OCI-LY1 (cell line): ENCODE results near the gene IRF8.
A peak's percentile ranks its signal among the peaks of the same experiment; 100 is the strongest.

Experiments
- H2AFZ ChIP-seq: fragments of 200-600 bp; sonication (generic), shearing (Covaris generic); 2 replicates; pipeline ENCODE4 v1.6.0; 2014; ENCODE audit warnings: antibody characterized with exemption, mild to moderate bottlenecking, low read length
- H3F3A ChIP-seq: fragments of 200-600 bp; sonication (generic), shearing (Covaris generic); 2 replicates; pipeline ENCODE4 v1.6.0; 2014; ENCODE audit warnings: mild to moderate bottlenecking, antibody characterized with exemption, low read length, moderate library complexity; ENCODE audit not compliant: insufficient read depth
- H3K27ac ChIP-seq: fragments of 200-600 bp; sonication (generic); 2 replicates; pipeline ENCODE4 v1.5.1; 2014; ENCODE audit warnings: low read length, mixed run types, mild to moderate bottlenecking, low read depth; ENCODE audit not compliant: poor library complexity, severe bottlenecking
- H3K27me3 ChIP-seq: fragments of 200-600 bp; sonication (generic); 2 replicates; pipeline ENCODE4 v1.6.0; 2014; ENCODE audit warnings: antibody characterized with exemption, mild to moderate bottlenecking, low read length, moderate library complexity; ENCODE audit not compliant: insufficient read depth
- H3K36me3 ChIP-seq: fragments of 200-600 bp; sonication (generic); 2 replicates; pipeline ENCODE4 v1.6.1; 2014; ENCODE audit warnings: mild to moderate bottlenecking, antibody characterized with exemption, low read length, moderate library complexity, mixed read lengths; ENCODE audit not compliant: insufficient read depth
- H3K4me1 ChIP-seq: fragments of 200-600 bp; sonication (generic); 2 replicates; pipeline ENCODE4 v1.5.1; 2014; ENCODE audit warnings: mild to moderate bottlenecking, low read length, moderate library complexity; ENCODE audit not compliant: insufficient read depth, severe bottlenecking
- H3K4me2 ChIP-seq: fragments of 200-600 bp; sonication (generic), shearing (Covaris generic); 2 replicates; pipeline ENCODE4 v1.6.1; 2014; ENCODE audit warnings: low read length
- H3K4me3 ChIP-seq: fragments of 200-600 bp; sonication (generic); 2 replicates; pipeline ENCODE4 v1.5.1; 2014; ENCODE audit warnings: low read length, low read depth, mild to moderate bottlenecking, mixed read lengths; ENCODE audit not compliant: poor library complexity, severe bottlenecking
- H3K79me2 ChIP-seq: fragments of 200-600 bp; shearing (Covaris generic); 2 replicates; pipeline ENCODE4 v1.6.1; 2016; ENCODE audit warnings: mixed run types, low read length, mixed read lengths; ENCODE audit not compliant: insufficient read depth
- H3K9ac ChIP-seq: fragments of 200-600 bp; sonication (generic), shearing (Covaris generic); 2 replicates; pipeline ENCODE4 v1.6.1; 2014; ENCODE audit warnings: mild to moderate bottlenecking, low read length, mixed read lengths
- H3K9me2 ChIP-seq: fragments of 200-600 bp; sonication (generic), shearing (Covaris generic); 2 replicates; pipeline ENCODE4 v1.6.1; 2014; ENCODE audit warnings: low read depth, mild to moderate bottlenecking, low read length, mixed read lengths
- H3K9me3 ChIP-seq: fragments of 200-600 bp; shearing (Covaris generic); 2 replicates; pipeline ENCODE4 v1.6.1; 2014; ENCODE audit warnings: low read length, mixed read lengths
- H4K20me1 ChIP-seq: fragments of 200-600 bp; sonication (generic), shearing (Covaris generic); 2 replicates; pipeline ENCODE4 v1.6.0; 2016; ENCODE audit warnings: mild to moderate bottlenecking, low read length; ENCODE audit not compliant: insufficient read depth
- EZH2 ChIP-seq: fragments of 200-600 bp; sonication (generic), shearing (Covaris generic); IDR thresholded peaks from 2 replicates; pipeline ENCODE4 v1.8.0; 2017; ENCODE audit warnings: borderline replicate concordance, mixed run types, mild to moderate bottlenecking, antibody characterized with exemption, low read length, moderate library complexity, mixed read lengths
- TF ChIP-seq, protein P1 (sequence below): fragments of 200-600 bp; sonication (generic), shearing (Covaris generic); IDR thresholded peaks from 2 replicates; pipeline ENCODE4 v1.5.1; 2017; ENCODE audit warnings: mild to moderate bottlenecking, antibody characterized with exemption, low read length, moderate library complexity, mixed read lengths

Gene IRF8

DNA sequence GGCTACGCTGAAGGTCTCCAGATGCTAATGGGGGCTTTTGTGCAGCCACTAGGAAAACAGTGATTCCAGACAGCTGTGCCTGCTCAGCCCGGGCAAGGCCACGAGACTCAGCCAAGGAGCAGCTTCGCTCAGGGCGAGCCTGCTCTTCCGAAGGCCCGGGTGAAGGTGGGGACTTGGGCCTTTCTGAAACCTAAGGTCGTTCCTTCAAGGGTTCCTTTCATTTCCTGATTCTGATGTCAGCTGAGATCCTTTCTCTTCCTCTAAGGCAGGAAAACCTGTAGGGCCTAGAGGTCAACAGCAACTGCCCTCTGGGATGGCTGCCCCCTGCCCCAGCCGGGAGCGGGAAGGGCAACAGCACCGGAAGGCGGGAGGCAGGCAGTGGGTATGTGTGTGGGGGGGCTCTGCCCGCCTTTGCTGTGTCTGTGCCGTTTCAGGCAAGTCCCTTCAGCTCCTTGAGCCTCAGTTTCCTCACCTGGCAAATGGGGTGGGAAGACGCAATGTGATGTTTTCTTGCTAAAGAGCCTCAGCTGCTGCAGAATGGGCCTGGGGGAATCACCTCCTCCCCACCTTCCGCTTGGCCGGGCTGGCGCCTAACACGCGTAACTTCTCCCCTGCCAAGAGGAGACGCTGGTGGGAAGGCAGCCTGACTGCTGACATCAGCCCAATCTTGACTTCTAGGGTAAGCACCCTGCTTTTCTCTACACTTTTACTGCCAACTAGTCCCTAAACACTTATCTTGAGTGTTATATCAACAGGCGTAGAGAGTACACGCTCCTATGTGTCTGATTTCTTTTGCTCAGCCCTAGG lies 32.8 kb downstream of the IRF8 start:
- no peaks in the 10 kb centered on the region for H4K20me1 ChIP-seq
- H3K4me1 ChIP-seq = peaks cover 32% of the 10 kb centered on the region
- no peak overlapping the region for H3K9ac ChIP-seq
- H3K4me2 ChIP-seq = no peak overlapping the region
- H3K9me3 ChIP-seq = no peaks in the 10 kb centered on the region
- TF ChIP-seq, protein P1, sequence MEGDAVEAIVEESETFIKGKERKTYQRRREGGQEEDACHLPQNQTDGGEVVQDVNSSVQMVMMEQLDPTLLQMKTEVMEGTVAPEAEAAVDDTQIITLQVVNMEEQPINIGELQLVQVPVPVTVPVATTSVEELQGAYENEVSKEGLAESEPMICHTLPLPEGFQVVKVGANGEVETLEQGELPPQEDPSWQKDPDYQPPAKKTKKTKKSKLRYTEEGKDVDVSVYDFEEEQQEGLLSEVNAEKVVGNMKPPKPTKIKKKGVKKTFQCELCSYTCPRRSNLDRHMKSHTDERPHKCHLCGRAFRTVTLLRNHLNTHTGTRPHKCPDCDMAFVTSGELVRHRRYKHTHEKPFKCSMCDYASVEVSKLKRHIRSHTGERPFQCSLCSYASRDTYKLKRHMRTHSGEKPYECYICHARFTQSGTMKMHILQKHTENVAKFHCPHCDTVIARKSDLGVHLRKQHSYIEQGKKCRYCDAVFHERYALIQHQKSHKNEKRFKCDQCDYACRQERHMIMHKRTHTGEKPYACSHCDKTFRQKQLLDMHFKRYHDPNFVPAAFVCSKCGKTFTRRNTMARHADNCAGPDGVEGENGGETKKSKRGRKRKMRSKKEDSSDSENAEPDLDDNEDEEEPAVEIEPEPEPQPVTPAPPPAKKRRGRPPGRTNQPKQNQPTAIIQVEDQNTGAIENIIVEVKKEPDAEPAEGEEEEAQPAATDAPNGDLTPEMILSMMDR = no peak
- TF ChIP-seq EZH2 = no peak
- H3K27ac ChIP-seq = no peak overlapping the region
- H3F3A ChIP-seq = no peaks in the 10 kb centered on the region
- H3K4me3 ChIP-seq = no peak overlapping the region
- H2AFZ ChIP-seq = no peak overlapping the region
- H3K36me3 ChIP-seq = no peaks in the 10 kb centered on the region
- H3K79me2 ChIP-seq = no peaks in the 10 kb centered on the region
- H3K27me3 ChIP-seq = 0 out of 2 replicates have a peak, but pooled peaks cover 8% of the 10 kb centered on the region
- H3K9me2 ChIP-seq = no peaks in the 10 kb centered on the region

DNA sequence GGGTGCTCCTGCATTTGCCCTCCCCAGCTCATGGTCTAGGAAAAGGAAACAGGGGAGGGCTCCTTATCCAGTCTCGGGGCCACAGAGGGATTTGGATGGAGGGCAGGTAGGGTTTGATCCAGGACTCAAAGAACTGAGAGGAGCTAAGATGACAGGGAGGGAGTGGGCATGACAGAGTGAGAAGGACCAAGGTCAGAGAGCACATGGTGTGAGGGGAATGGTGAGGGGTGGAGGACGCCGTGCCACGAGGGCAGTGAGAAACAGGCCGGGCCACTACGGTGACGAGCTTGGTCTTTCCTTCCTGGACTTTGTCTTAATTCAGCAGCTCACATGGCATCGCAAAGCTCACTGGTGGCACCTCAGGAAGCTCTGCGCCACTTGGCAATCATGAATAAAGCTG lies 35.2 kb downstream of the IRF8 start:
- no peak overlapping the region for H3K27ac ChIP-seq
- H3K4me2 ChIP-seq = no peak overlapping the region
- H3K4me1 ChIP-seq = peaks cover 17% of the 10 kb centered on the region
- no peak for TF ChIP-seq EZH2
- TF ChIP-seq, protein P1 = no peak
- no peak overlapping the region for H3K4me3 ChIP-seq
- H3K9me3 ChIP-seq = no peaks in the 10 kb centered on the region
- peaks cover 8% of the 10 kb centered on the region; the same call in 1 of the 2 replicates for H3K27me3 ChIP-seq
- no peak overlapping the region for H3K9ac ChIP-seq
- no peak overlapping the region for H2AFZ ChIP-seq
- no peaks in the 10 kb centered on the region for H3F3A ChIP-seq
- no peaks in the 10 kb centered on the region for H3K36me3 ChIP-seq
- H4K20me1 ChIP-seq = no peaks in the 10 kb centered on the region
- H3K9me2 ChIP-seq = no peaks in the 10 kb centered on the region
- H3K79me2 ChIP-seq = no peaks in the 10 kb centered on the region

DNA sequence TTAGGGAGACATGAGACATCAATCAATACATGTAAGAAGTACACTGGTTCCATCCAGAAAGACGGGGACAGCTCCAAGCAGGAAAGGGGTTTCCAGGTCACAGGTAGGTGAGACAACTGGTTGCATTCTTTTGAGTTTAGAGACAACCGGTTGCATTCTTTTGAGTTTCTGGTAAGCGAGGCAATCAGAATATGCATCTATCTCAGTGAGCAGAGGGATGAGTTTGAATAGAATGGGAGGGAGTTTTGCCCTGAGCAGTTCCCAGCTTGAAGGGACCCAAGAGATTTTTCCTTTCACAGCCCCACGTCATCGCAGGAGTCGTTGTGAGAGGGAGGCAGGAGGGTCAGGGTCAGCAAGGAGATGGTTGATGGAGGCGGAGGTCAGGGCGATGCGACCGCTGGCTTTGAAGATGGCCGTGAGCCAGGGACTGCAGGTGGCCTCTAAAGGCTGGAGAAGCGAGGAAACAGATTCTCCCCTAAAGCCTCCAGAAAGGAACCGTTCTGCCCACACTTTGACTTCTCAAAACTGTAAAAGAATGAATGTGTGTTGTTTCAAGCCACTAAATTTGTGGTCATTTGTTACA lies 36.5 kb downstream of the IRF8 start:
- no peaks in the 10 kb centered on the region for H3K36me3 ChIP-seq
- H3K27ac ChIP-seq = no peak overlapping the region
- TF ChIP-seq EZH2 = no peak
- TF ChIP-seq, protein P1 = no peak
- peak overlapping the region; percentile 35; the same call in 1 of the 2 replicates for H3K4me2 ChIP-seq
- H3K4me3 ChIP-seq = peak overlapping the region; percentile 0
- H3K9me2 ChIP-seq = no peaks in the 10 kb centered on the region
- no peaks in the 10 kb centered on the region for H3K79me2 ChIP-seq
- no peaks in the 10 kb centered on the region for H4K20me1 ChIP-seq
- peaks cover 8% of the 10 kb centered on the region; the same call in 1 of the 2 replicates for H3K27me3 ChIP-seq
- H2AFZ ChIP-seq = no peak overlapping the region
- H3K9me3 ChIP-seq = no peaks in the 10 kb centered on the region
- no peak overlapping the region; the same call in 1 of the 2 replicates for H3K9ac ChIP-seq
- peaks cover 17% of the 10 kb centered on the region for H3K4me1 ChIP-seq
- H3F3A ChIP-seq = no peaks in the 10 kb centered on the region
